Progenitor cell of endocrine pancreas (in vitro differentiated cells): ENCODE measurements around the gene CNTN5. TPM values are rescaled to one million over a fixed set of nuclear protein-coding genes. Genes with fewer than 3 reads are reported as not detected.

Source experiments
- DNase-seq: peaks from one replicate; pipeline ENCODE4 v3.0.0; 2021; ENCODE audit warnings: low spot score; ENCODE audit not compliant: unreplicated experiment
- H3K27ac Mint-ChIP-seq: 2 replicates; pipeline ENCODE4 v1.8.0; 2021; ENCODE audit warnings: mild to moderate bottlenecking, moderate library complexity, mixed read lengths
- H3K27me3 Mint-ChIP-seq: 2 replicates; pipeline ENCODE4 v1.8.0; 2021; ENCODE audit warnings: mixed read lengths
- H3K36me3 Mint-ChIP-seq: 2 replicates; pipeline ENCODE4 v1.8.0; 2022; ENCODE audit warnings: mixed read lengths; ENCODE audit not compliant: insufficient read depth
- H3K4me1 Mint-ChIP-seq: 2 replicates; pipeline ENCODE4 v1.8.0; 2021; ENCODE audit warnings: low read depth, mixed read lengths
- H3K4me3 Mint-ChIP-seq: 2 replicates; pipeline ENCODE4 v1.8.0; 2021; ENCODE audit warnings: low read depth, mild to moderate bottlenecking, moderate library complexity, mixed read lengths
- H3K9me3 Mint-ChIP-seq: 2 replicates; pipeline ENCODE4 v1.8.0; 2021; ENCODE audit warnings: low read depth, mixed read lengths
- total RNA-seq: library from RNA; stranded (reverse); gene quantifications from 2 replicates; pipeline ENCODE4 v1.2.1, GENCODE V29; 2021
- TF ChIP-seq, protein P1 (sequence below): fragments of 200-600 bp; sonication (generic); IDR thresholded peaks from one replicate; pipeline ENCODE4 v1.5.0; 2021; ENCODE audit warnings: antibody characterized with exemption, mild to moderate bottlenecking; ENCODE audit not compliant: unreplicated experiment

Gene CNTN5
- total RNA-seq, 1 donor from 2014 or later: 0.50 TPM

DNA sequence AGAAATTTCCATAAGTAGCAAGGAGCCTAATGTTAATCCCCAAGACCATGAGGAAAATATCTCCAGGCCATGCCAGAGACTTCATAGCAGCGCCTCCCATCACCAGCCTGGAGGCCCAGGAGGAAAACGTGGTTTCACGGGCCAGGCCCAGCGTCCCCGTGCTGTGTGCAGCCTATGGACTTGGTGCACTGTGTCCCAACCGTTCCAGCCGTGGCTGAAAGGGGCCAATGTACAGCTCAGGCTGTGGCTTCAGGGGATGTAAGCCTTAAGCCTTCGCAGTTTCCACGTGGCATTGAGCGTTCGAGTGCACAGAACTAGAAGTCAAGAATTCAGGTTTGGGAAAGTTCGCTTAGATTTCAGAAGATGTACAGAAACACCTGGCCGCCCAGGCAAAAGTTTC, 510.7 kb downstream of the CNTN5 start:
- Mint-ChIP-seq H3K27me3 (no peaks in the 10 kb centered on the region), H3K36me3 (no peaks in the 10 kb centered on the region), H3K4me1 (peaks cover 6% of the 10 kb centered on the region), H3K9me3 (peaks cover 6% of the 10 kb centered on the region), H3K27ac (no peak overlapping the region), H3K4me3 (no peak overlapping the region)
- DNase-seq: no peak
- TF ChIP-seq, protein P1, sequence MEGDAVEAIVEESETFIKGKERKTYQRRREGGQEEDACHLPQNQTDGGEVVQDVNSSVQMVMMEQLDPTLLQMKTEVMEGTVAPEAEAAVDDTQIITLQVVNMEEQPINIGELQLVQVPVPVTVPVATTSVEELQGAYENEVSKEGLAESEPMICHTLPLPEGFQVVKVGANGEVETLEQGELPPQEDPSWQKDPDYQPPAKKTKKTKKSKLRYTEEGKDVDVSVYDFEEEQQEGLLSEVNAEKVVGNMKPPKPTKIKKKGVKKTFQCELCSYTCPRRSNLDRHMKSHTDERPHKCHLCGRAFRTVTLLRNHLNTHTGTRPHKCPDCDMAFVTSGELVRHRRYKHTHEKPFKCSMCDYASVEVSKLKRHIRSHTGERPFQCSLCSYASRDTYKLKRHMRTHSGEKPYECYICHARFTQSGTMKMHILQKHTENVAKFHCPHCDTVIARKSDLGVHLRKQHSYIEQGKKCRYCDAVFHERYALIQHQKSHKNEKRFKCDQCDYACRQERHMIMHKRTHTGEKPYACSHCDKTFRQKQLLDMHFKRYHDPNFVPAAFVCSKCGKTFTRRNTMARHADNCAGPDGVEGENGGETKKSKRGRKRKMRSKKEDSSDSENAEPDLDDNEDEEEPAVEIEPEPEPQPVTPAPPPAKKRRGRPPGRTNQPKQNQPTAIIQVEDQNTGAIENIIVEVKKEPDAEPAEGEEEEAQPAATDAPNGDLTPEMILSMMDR: no peak

DNA sequence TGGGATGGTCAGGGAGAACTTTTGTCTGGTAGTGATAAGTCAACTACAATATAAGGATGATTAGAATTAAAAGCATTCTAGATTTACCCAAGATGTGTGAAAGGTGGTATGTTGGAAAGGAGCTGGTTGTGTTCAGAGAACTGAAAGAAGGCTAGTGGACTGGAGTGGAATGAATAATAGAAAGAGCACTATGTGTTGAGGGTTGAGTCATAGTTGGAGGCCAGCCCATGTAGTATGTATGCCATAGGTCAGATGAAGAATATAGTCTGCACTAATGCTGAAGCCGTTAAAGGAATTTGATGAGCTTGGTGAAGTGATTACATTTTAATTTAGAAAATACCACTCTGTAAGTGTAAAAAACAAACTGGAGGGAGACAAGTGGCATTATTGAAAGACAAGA, 514.1 kb downstream of the CNTN5 start:
- DNase-seq: no peak
- Mint-ChIP-seq H3K4me1 (no peaks in the 10 kb centered on the region), H3K27ac (no peak overlapping the region), H3K9me3 (peaks cover 6% of the 10 kb centered on the region), H3K27me3 (no peaks in the 10 kb centered on the region), H3K36me3 (no peaks in the 10 kb centered on the region), H3K4me3 (no peak overlapping the region)
- TF ChIP-seq, protein P1: no peak

DNA sequence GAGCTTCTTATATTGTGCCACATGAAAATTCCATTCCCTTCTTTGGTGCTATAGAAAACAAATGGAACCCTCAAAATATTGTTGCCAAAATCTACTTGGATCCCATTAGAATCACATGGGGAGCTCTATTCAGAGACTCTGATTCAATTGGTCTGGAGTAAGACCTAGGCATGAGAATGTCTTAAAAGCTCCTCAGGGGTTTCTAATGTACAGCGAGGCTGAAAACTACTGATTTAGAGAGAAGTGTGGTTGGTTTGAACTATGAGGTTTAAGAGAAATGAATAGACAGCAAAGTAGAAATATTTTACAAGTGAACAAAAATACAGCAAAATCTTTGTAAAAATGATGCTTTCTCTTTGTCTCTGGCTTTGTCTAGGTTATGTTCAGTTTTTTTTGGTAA, 514.7 kb downstream of the CNTN5 start:
- no peaks in the 10 kb centered on the region for H3K36me3 Mint-ChIP-seq
- H3K4me1 Mint-ChIP-seq: no peaks in the 10 kb centered on the region
- H3K9me3 Mint-ChIP-seq: peaks cover 6% of the 10 kb centered on the region
- DNase-seq: no peak
- TF ChIP-seq, protein P1: no peak
- no peak overlapping the region for H3K4me3 Mint-ChIP-seq
- H3K27ac Mint-ChIP-seq: no peak overlapping the region
- no peaks in the 10 kb centered on the region for H3K27me3 Mint-ChIP-seq

DNA sequence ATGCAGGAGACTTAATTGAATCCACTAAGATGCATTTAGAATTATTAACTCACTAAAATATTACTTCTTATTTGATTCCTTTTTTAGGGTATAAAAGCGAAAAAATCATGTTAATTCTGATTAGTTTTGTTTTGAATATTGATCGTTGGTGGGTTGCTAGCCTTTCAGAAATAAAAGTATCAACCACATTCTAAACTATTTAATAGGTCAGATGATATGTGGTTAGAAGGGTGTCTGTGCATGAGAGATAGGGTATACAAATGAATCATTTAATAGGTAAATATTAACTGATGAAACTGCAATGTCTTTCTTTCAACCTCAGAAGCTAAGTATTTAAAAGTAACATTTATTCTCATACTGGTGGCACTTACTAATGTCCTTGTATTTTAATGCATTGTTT, 515.1 kb downstream of the CNTN5 start:
- peaks cover 3% of the 10 kb centered on the region for H3K9me3 Mint-ChIP-seq
- no peaks in the 10 kb centered on the region for H3K27me3 Mint-ChIP-seq
- H3K4me3 Mint-ChIP-seq: no peak overlapping the region
- DNase-seq: no peak
- TF ChIP-seq, protein P1: no peak
- no peak overlapping the region for H3K27ac Mint-ChIP-seq
- H3K4me1 Mint-ChIP-seq: no peaks in the 10 kb centered on the region
- H3K36me3 Mint-ChIP-seq: no peaks in the 10 kb centered on the region

DNA sequence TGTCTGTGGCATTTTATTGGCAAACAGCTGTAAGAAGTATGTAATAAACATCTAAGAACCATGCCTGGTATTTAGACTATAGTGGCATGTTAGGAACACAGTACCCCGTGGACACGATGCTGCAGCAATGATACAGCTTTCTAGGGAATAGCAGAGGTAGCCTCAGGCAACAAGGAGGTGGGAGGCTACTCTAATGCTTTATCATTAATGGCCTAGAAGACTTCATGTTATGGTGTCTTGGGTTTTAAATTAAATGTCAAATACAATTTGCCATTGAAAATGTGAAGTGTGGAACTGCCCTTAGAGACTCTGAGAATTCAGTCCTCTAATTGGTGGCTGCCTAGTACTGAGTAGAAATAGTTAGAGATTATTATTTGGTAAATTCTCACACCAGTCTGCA, 516.9 kb downstream of the CNTN5 start:
- no peaks in the 10 kb centered on the region for H3K9me3 Mint-ChIP-seq
- H3K27ac Mint-ChIP-seq: no peak overlapping the region
- no peaks in the 10 kb centered on the region for H3K27me3 Mint-ChIP-seq
- H3K4me3 Mint-ChIP-seq: no peak overlapping the region
- no peaks in the 10 kb centered on the region for H3K4me1 Mint-ChIP-seq
- no peak for DNase-seq
- H3K36me3 Mint-ChIP-seq: no peaks in the 10 kb centered on the region
- TF ChIP-seq, protein P1: no peak
